K562 (cell line): ENCODE measurements around the gene WASF3. TPM values are rescaled to one million over a fixed set of nuclear protein-coding genes. Genes with fewer than 3 reads are reported as not detected.

Experiments
- ARID4B ChIP-seq: sonication (generic); formaldehyde crosslinking; IDR thresholded peaks from 2 replicates; pipeline ENCODE4 v1.8.0; 2022; ENCODE audit warnings: mild to moderate bottlenecking, missing genetic modification reagents
- CHCHD3 ChIP-seq: fragments of 250-450 bp; sonication (Bioruptor Pico); IDR thresholded peaks from 2 replicates; pipeline ENCODE4 v2.1.2; 2022; ENCODE audit warnings: mild to moderate bottlenecking
- CHD1 ChIP-seq: fragments of 200-600 bp; sonication (generic); IDR thresholded peaks from one replicate; pipeline ENCODE4 v1.6.1; 2012; ENCODE audit warnings: mild to moderate bottlenecking, moderate library complexity, low read length, inconsistent platforms
- COPS2 ChIP-seq: fragments of 450-650 bp; conservative IDR thresholded peaks from 2 replicates; pipeline ENCODE4 v1.6.1; 2016; ENCODE audit warnings: mild to moderate bottlenecking, moderate library complexity
- FOXJ3 ChIP-seq: sonication (generic); formaldehyde crosslinking; IDR thresholded peaks from 2 replicates; pipeline ENCODE4 v1.4.0; 2020; ENCODE audit warnings: mild to moderate bottlenecking, missing genetic modification reagents
- MAFG ChIP-seq: fragments of 450-650 bp; conservative IDR thresholded peaks from 2 replicates; pipeline ENCODE4 v1.6.1; 2016; ENCODE audit warnings: missing genetic modification characterization, missing compliant biosample characterization
- PHF20 ChIP-seq: fragments of 450-650 bp; IDR thresholded peaks from 2 replicates; pipeline ENCODE4 v1.6.1; 2018; ENCODE audit not compliant: partially characterized antibody
- RB1 ChIP-seq: fragments of 450-650 bp; IDR thresholded peaks from 2 replicates; pipeline ENCODE4 v1.6.1; 2017; ENCODE audit warnings: low read depth, mild to moderate bottlenecking
- RFX7 ChIP-seq: fragments of 250-450 bp; sonication (Bioruptor Pico); IDR thresholded peaks from 2 replicates; pipeline ENCODE4 v1.5.1; 2021; ENCODE audit warnings: mild to moderate bottlenecking
- SFPQ ChIP-seq: fragments of 200-400 bp; formaldehyde crosslinking; IDR thresholded peaks from 2 replicates; pipeline ENCODE4 v1.6.1; 2017; ENCODE audit warnings: mild to moderate bottlenecking, low read depth, low read length, moderate library complexity
- SMC3 ChIP-seq: conservative IDR thresholded peaks from 2 replicates; pipeline ENCODE4 v1.6.1; 2011; ENCODE audit warnings: low read depth, low read length, improper control_type of control experiment; ENCODE audit not compliant: insufficient read depth
- SRSF7 ChIP-seq: fragments of 200-400 bp; formaldehyde crosslinking; optimal IDR thresholded peaks from 2 replicates; pipeline ENCODE3; 2017; ENCODE audit warnings: mild to moderate bottlenecking, low read depth, low read length
- STAG1 ChIP-seq: sonication (generic); formaldehyde crosslinking; IDR thresholded peaks from 2 replicates; pipeline ENCODE4 v1.5.0; 2020; ENCODE audit warnings: missing genetic modification reagents, borderline replicate concordance
- TAF7 ChIP-seq: fragments of 450-650 bp; IDR thresholded peaks from 2 replicates; pipeline ENCODE4 v1.6.1; 2016; ENCODE audit warnings: missing genetic modification characterization, missing compliant biosample characterization
- ZNF316 ChIP-seq: fragments of 450-650 bp; IDR thresholded peaks from 2 replicates; pipeline ENCODE4 v1.6.1; 2016
- polyA plus RNA-seq, 8 experiments: library from polyadenylated mRNA; depleted of rRNA in 4 of 8; stranded (reverse) in 5 of 8; unstranded in 3 of 8; fragments of >200 nt; fragmentation: Nextera tagmentation in 2 of 8; fragmentation: Illumina TruSeq in 1 of 8; extraction: Ambion mirVana in 2 of 8; extraction: Trizol in 1 of 8; gene quantifications; 2 replicates each; pipeline versions ENCODE4 v1.2.1 to v1.2.3, GENCODE V29; 2011 to 2014; ENCODE audit warnings: inconsistent platforms in 1 of 8, missing spikeins in 1 of 8
- total RNA-seq, 7 experiments: library from RNA; depleted of rRNA in 6 of 7; stranded (reverse); fragments of >200 nt in 6 of 7; fragmentation: Illumina TruSeq in 2 of 7; extraction: Trizol in 2 of 7; gene quantifications; 2 replicates each; pipeline versions ENCODE4 v1.2.1 to v1.2.3, GENCODE V29; 2011 to 2021; ENCODE audit warnings: low replicate concordance in 1 of 7
- TF ChIP-seq, protein P1 (sequence below): IDR thresholded peaks from 2 replicates; pipeline ENCODE4 v1.6.1; 2011; ENCODE audit warnings: borderline replicate concordance, low read depth, mild to moderate bottlenecking, moderate library complexity, low read length; ENCODE audit not compliant: insufficient read depth, poor library complexity, severe bottlenecking
- TF ChIP-seq, protein P2 (sequence below): fragments of 250-450 bp; sonication (Bioruptor Pico); IDR thresholded peaks from 2 replicates; pipeline ENCODE4 v1.4.0; 2020
- TF ChIP-seq, protein P3 (sequence below): fragments of 250-450 bp; sonication (Bioruptor Pico); IDR thresholded peaks from 2 replicates; pipeline ENCODE4 v1.6.1; 2021; ENCODE audit warnings: mild to moderate bottlenecking

WASF3 gene
- total and polyA plus RNA-seq, 9 of the 15 experiments (the other 6 are each of a cell fraction or from before 2014, with no cell fraction given) = 0.04 to 0.43 (median 0.11) TPM

GRCh38 chr13:26698392-26699196, 141.1 kb downstream of the WASF3 start (continued):
- TF ChIP-seq, protein P1, sequence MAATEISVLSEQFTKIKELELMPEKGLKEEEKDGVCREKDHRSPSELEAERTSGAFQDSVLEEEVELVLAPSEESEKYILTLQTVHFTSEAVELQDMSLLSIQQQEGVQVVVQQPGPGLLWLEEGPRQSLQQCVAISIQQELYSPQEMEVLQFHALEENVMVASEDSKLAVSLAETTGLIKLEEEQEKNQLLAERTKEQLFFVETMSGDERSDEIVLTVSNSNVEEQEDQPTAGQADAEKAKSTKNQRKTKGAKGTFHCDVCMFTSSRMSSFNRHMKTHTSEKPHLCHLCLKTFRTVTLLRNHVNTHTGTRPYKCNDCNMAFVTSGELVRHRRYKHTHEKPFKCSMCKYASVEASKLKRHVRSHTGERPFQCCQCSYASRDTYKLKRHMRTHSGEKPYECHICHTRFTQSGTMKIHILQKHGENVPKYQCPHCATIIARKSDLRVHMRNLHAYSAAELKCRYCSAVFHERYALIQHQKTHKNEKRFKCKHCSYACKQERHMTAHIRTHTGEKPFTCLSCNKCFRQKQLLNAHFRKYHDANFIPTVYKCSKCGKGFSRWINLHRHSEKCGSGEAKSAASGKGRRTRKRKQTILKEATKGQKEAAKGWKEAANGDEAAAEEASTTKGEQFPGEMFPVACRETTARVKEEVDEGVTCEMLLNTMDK = no peak
- no peak for TF ChIP-seq FOXJ3
- TF ChIP-seq, protein P2, sequence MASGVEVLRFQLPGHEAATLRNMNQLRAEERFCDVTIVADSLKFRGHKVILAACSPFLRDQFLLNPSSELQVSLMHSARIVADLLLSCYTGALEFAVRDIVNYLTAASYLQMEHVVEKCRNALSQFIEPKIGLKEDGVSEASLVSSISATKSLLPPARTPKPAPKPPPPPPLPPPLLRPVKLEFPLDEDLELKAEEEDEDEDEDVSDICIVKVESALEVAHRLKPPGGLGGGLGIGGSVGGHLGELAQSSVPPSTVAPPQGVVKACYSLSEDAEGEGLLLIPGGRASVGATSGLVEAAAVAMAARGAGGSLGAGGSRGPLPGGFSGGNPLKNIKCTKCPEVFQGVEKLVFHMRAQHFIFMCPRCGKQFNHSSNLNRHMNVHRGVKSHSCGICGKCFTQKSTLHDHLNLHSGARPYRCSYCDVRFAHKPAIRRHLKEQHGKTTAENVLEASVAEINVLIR (CRISPR knock-in tag) = no peak
- no peak for TF ChIP-seq COPS2
- TF ChIP-seq SFPQ = no peak
- peak; percentile 75; the same call in 1 of the 2 replicates for TF ChIP-seq STAG1
- no peak for TF ChIP-seq RB1
- TF ChIP-seq SMC3 = peak; percentile 69
- TF ChIP-seq MAFG (tag) = 0 out of 2 replicates have a peak, but pooled peaks have one; percentile 14
- TF ChIP-seq CHD1 = no peak
- TF ChIP-seq CHCHD3 = no peak
- TF ChIP-seq SRSF7 = no peak
- TF ChIP-seq, protein P3, sequence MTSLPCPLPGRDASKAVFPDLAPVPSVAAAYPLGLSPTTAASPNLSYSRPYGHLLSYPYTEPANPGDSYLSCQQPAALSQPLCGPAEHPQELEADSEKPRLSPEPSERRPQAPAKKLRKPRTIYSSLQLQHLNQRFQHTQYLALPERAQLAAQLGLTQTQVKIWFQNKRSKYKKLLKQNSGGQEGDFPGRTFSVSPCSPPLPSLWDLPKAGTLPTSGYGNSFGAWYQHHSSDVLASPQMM = no peak
- TF ChIP-seq ZNF316 = peak; percentile 58
- TF ChIP-seq ARID4B (CRISPR knock-in tag) = no peak
- no peak for TF ChIP-seq RFX7 (CRISPR knock-in tag)
- TF ChIP-seq TAF7 (tag) = no peak
- no peak for TF ChIP-seq PHF20
